Endothelial cell of umbilical vein (primary cell): ENCODE data around the gene RANBP3. TPM values are rescaled to one million over a fixed set of nuclear protein-coding genes. Genes with fewer than 3 reads are reported as not detected.
A peak's percentile ranks its signal among the peaks of the same experiment; 100 is the strongest.

Source experiments
- BruUV-seq: library from RNA; stranded (reverse); fragments of 400-500 nt; replicated peaks from 2 replicates; lab custom pipeline; 2021; lab: Mats Ljungman, UMichigan
- CTCF ChIA-PET: fragments of 300-600, 350-600 bp; sonication (Branson Sonifier 250); formaldehyde crosslinking; loops from one replicate; lab custom pipeline; 2021; ENCODE audit warnings: antibody characterized with exemption, inconsistent platforms; lab: Charles Lee
- POLR2A ChIA-PET: fragments of 300-600, 350-600 bp; sonication (Branson Sonifier 250); formaldehyde crosslinking; loops from one replicate; lab custom pipeline; 2021; ENCODE audit warnings: antibody characterized with exemption, inconsistent platforms; lab: Charles Lee
- DNase-seq: peaks from one replicate; pipeline ENCODE4 v3.0.0-alpha.2; 2011; ENCODE audit warnings: low read depth, low spot score
- FAIRE-seq: peaks from 2 replicates; lab custom pipeline; 2011; peaks lifted over from hg19 to GRCh38; lab: Jason Lieb, UNC
- H2AFZ ChIP-seq: 2 replicates; pipeline ENCODE4 v1.6.0; 2012; ENCODE audit warnings: low read depth, low read length, control low read depth, inconsistent platforms
- H3K27ac ChIP-seq: 2 replicates; pipeline ENCODE4 v1.5.1; 2011; ENCODE audit warnings: low read depth, mild to moderate bottlenecking, control low read depth, low read length, moderate library complexity; ENCODE audit not compliant: insufficient read depth
- H3K27me3 ChIP-seq, 2 experiments: 2 replicates each; pipeline versions ENCODE4 v1.6.0 to v1.6.1; 2011; ENCODE audit warnings: low read length in 2 of 2, mixed read lengths in 1 of 2; ENCODE audit not compliant: control insufficient read depth in 2 of 2, insufficient read depth in 2 of 2
- H3K36me3 ChIP-seq, 2 experiments: 2 replicates in 1 of 2; 3 replicates in 1 of 2; pipeline ENCODE4 v1.5.1; 2011; ENCODE audit warnings: low read length in 2 of 2, mild to moderate bottlenecking in 1 of 2, moderate library complexity in 1 of 2; ENCODE audit not compliant: control insufficient read depth in 2 of 2, insufficient read depth in 2 of 2; ENCODE audit errors: extremely low read depth in 1 of 2
- H3K4me1 ChIP-seq: 3 replicates; pipeline ENCODE4 v1.5.1; 2011; ENCODE audit warnings: mild to moderate bottlenecking, low read length; ENCODE audit not compliant: control insufficient read depth, insufficient read depth; ENCODE audit errors: extremely low read depth
- H3K4me2 ChIP-seq: 2 replicates; pipeline ENCODE4 v1.6.1; 2011; ENCODE audit warnings: low read length, control low read depth, mixed read lengths; ENCODE audit not compliant: insufficient read depth
- H3K4me3 ChIP-seq, 3 experiments: fragments of 200-600 bp in 1 of 3; sonication (generic), shearing (Covaris generic) in 1 of 3; replicated peaks in 1 of 3; 2 replicates each; pipeline ENCODE4 v1.5.1; 2011 to 2016; ENCODE audit warnings: control low read depth in 3 of 3, low read length in 3 of 3, mild to moderate bottlenecking in 2 of 3, inconsistent platforms in 1 of 3, low read depth in 1 of 3, moderate library complexity in 1 of 3; ENCODE audit not compliant: insufficient read depth in 1 of 3
- H3K79me2 ChIP-seq: 2 replicates; pipeline ENCODE4 v1.6.0; 2012; ENCODE audit warnings: low read length, inconsistent platforms; ENCODE audit not compliant: control insufficient read depth, insufficient read depth
- H3K9ac ChIP-seq: replicated peaks from 2 replicates; pipeline ENCODE3; 2011; ENCODE audit warnings: low read length, control low read depth; ENCODE audit not compliant: insufficient read depth; ENCODE audit errors: extremely low read depth
- H3K9me1 ChIP-seq: replicated peaks from 3 replicates; pipeline ENCODE4 v1.6.0; 2011; ENCODE audit warnings: mild to moderate bottlenecking, low read length; ENCODE audit not compliant: control insufficient read depth, insufficient read depth; ENCODE audit errors: extremely low read depth
- H3K9me3 ChIP-seq: replicated peaks from 2 replicates; pipeline ENCODE4 v1.5.1; 2012; ENCODE audit warnings: low read length, inconsistent platforms; ENCODE audit not compliant: control insufficient read depth, insufficient read depth
- H4K20me1 ChIP-seq: replicated peaks from 2 replicates; pipeline ENCODE3; 2011; ENCODE audit warnings: mild to moderate bottlenecking, low read length; ENCODE audit not compliant: control insufficient read depth, insufficient read depth; ENCODE audit errors: extremely low read depth
- CTCF ChIP-seq, 2 donors: IDR thresholded peaks; 1 replicate in 1 of 2; 2 replicates in 1 of 2; pipeline ENCODE4 v1.5.1; 2011; ENCODE audit warnings: low read length in 2 of 2, mild to moderate bottlenecking in 2 of 2, moderate library complexity in 2 of 2, control low read depth in 1 of 2, inconsistent platforms in 1 of 2, low read depth in 1 of 2; ENCODE audit not compliant: insufficient read depth in 1 of 2; ENCODE audit errors: extremely low read depth in 1 of 2
- EZH2 ChIP-seq: IDR thresholded peaks from 2 replicates; pipeline ENCODE4 v1.6.1; 2012; ENCODE audit warnings: borderline replicate concordance, low read depth, mild to moderate bottlenecking, moderate library complexity, low read length, inconsistent platforms; ENCODE audit not compliant: severe bottlenecking
- FOS ChIP-seq: IDR thresholded peaks from 2 replicates; pipeline ENCODE4 v1.6.1; 2011; ENCODE audit warnings: mild to moderate bottlenecking, low read length, moderate library complexity, borderline replicate concordance; ENCODE audit not compliant: insufficient read depth
- GATA2 ChIP-seq: IDR thresholded peaks from 2 replicates; pipeline ENCODE4 v1.7.0; 2011; ENCODE audit warnings: low read depth, mild to moderate bottlenecking, moderate library complexity, mixed read lengths, low read length; ENCODE audit not compliant: insufficient read length, insufficient read depth
- JUN ChIP-seq: IDR thresholded peaks from 2 replicates; pipeline ENCODE4 v1.6.1; 2011; ENCODE audit warnings: borderline replicate concordance, low read depth; ENCODE audit not compliant: insufficient read length, insufficient read depth
- MAX ChIP-seq: IDR thresholded peaks from 2 replicates; pipeline ENCODE4 v1.6.1; 2011; ENCODE audit not compliant: insufficient read depth, insufficient read length
- MYC ChIP-seq: IDR thresholded peaks from one replicate; pipeline ENCODE4 v1.6.1; 2011; ENCODE audit warnings: mild to moderate bottlenecking, low read depth, low read length
- POLR2A ChIP-seq: IDR thresholded peaks from 2 replicates; pipeline ENCODE4 v1.6.1; 2012; ENCODE audit warnings: low read depth, mild to moderate bottlenecking, control low read depth, low read length
- POLR2AphosphoS5 ChIP-seq: IDR thresholded peaks from 2 replicates; pipeline ENCODE4 v1.6.1; 2012; ENCODE audit warnings: low read depth, mild to moderate bottlenecking, control low read depth, low read length, moderate library complexity; ENCODE audit not compliant: insufficient read depth
- dilution Hi-C: fragments of 300-500 bp; cut with MboI; formaldehyde crosslinking; loops from one replicate; pipeline ENCODE4 v1.15.0; 2019; ENCODE audit warnings: low sequenced_read_pairs; ENCODE audit not compliant: extremely low pct_ligation_motif_present
- intact Hi-C: fragments of 100-400 bp; cut with micrococcal nuclease; formaldehyde crosslinking; loops from one replicate; pipeline ENCODE4 v1.10.0; 2022
- polyA plus RNA-seq, 4 experiments: library from polyadenylated mRNA; depleted of rRNA in 3 of 4; stranded (reverse) in 3 of 4; unstranded in 1 of 4; fragments of >200 nt; gene quantifications; 2 replicates each; pipeline versions ENCODE4 v1.2.1 to v1.2.3, GENCODE V29; 2011 to 2012; ENCODE audit warnings: missing spikeins in 1 of 4
- total RNA-seq: library from RNA; stranded (reverse); gene quantifications from 2 replicates; pipeline ENCODE4 v1.2.3, GENCODE V29; 2021

Gene RANBP3
- total and polyA plus RNA-seq, 2 donors (not counting 3 experiments of a cell fraction or from before 2014, with no cell fraction given) = 72.3 to 85.3 TPM

GRCh38 chr19:5993648-5994358, 15.9 kb upstream of the RANBP3 start:
- intact Hi-C loops (no loop called here), dilution Hi-C loops (no loop called here)
- Histone ChIP-seq H3K9me3 (no peaks in the 10 kb centered on the region), H3K4me3 (no peak overlapping the region), H3K36me3 (peaks cover 0 to 10% of the 10 kb centered on the region in 2 experiments), H3K9ac (no peak overlapping the region), H3K27me3 (no peaks in the 10 kb centered on the region), H3K27ac (no peak overlapping the region), H3K79me2 (no peaks in the 10 kb centered on the region), H4K20me1 (no peaks in the 10 kb centered on the region), H2AFZ (peak overlapping the region; percentile 46), H3K4me1 (peaks cover 15% of the 10 kb centered on the region), H3K4me2 (peak overlapping the region; percentile 48), H3K9me1 (no peaks in the 10 kb centered on the region)
- FAIRE-seq (peak; percentile 88), DNase-seq (peak; percentile 54)
- POLR2A ChIA-PET = interaction anchor here (0.6 kb wide), 1 partner anchor 91 kb away, joined by 5 read pairs; no protein-coding TSS in a partner anchor
- TSS peak; percentile 36 for BruUV-seq
- TF ChIP-seq EZH2 = no peak
- TF ChIP-seq POLR2AphosphoS5 = no peak
- CTCF ChIA-PET = interaction anchor here (0.8 to 2.7 kb wide), 4 partner anchors 20 to 29 kb away, joined by 3 to 30 read pairs (median 6); no protein-coding TSS in a partner anchor

GRCh38 chr19:5993201-5993600, 15.3 kb upstream of the RANBP3 start:
- intact Hi-C loops (no loop called here), dilution Hi-C loops (no loop called here)
- H3K9ac ChIP-seq = no peak overlapping the region
- no peaks in the 10 kb centered on the region for H3K79me2 ChIP-seq
- H3K36me3 ChIP-seq = peaks cover 0 to 10% of the 10 kb centered on the region in 2 experiments
- no peak for FAIRE-seq
- peaks cover 15% of the 10 kb centered on the region for H3K4me1 ChIP-seq
- no peak overlapping the region for H3K4me2 ChIP-seq
- H3K27me3 ChIP-seq = no peaks in the 10 kb centered on the region
- no peak overlapping the region for H3K4me3 ChIP-seq
- H4K20me1 ChIP-seq = no peaks in the 10 kb centered on the region
- no TSS peak for BruUV-seq
- CTCF ChIA-PET = interaction anchor here (1.5 to 2.7 kb wide), 3 partner anchors 20 to 29 kb away, joined by 6 to 30 read pairs (median 6); no protein-coding TSS in a partner anchor
- H2AFZ ChIP-seq = no peak overlapping the region
- DNase-seq = no peak
- H3K27ac ChIP-seq = no peak overlapping the region
- H3K9me3 ChIP-seq = no peaks in the 10 kb centered on the region
- POLR2A ChIA-PET = no interaction called here
- TF ChIP-seq JUN (no peak), CTCF (IDR thresholded peaks at IDR 0.05; ENCODE audit: extremely low read depth in 1 of 2, insufficient read depth in 1 of 2, low read depth in 1 of 2, low read length in 2 of 2) (no peak), EZH2 (no peak), MAX (no peak), POLR2AphosphoS5 (no peak), POLR2A (no peak), GATA2 (no peak), FOS (no peak), MYC (no peak)
- no peaks in the 10 kb centered on the region for H3K9me1 ChIP-seq
